Endothelial cell of umbilical vein (primary cell): ENCODE data around the gene DSE. TPM values are rescaled to one million over a fixed set of nuclear protein-coding genes. Genes with fewer than 3 reads are reported as not detected.

ENCODE experiments used
- BruUV-seq: library from RNA; stranded (reverse); fragments of 400-500 nt; replicated peaks from 2 replicates; lab custom pipeline; 2021; lab: Mats Ljungman, UMichigan
- CTCF ChIA-PET: fragments of 300-600, 350-600 bp; sonication (Branson Sonifier 250); formaldehyde crosslinking; loops from one replicate; lab custom pipeline; 2021; ENCODE audit warnings: antibody characterized with exemption, inconsistent platforms; lab: Charles Lee
- POLR2A ChIA-PET: fragments of 300-600, 350-600 bp; sonication (Branson Sonifier 250); formaldehyde crosslinking; loops from one replicate; lab custom pipeline; 2021; ENCODE audit warnings: antibody characterized with exemption, inconsistent platforms; lab: Charles Lee
- DNase-seq: peaks from one replicate; pipeline ENCODE4 v3.0.0-alpha.2; 2011; ENCODE audit warnings: low read depth, low spot score
- FAIRE-seq: peaks from 2 replicates; lab custom pipeline; 2011; peaks lifted over from hg19 to GRCh38; lab: Jason Lieb, UNC
- H2AFZ ChIP-seq: 2 replicates; pipeline ENCODE4 v1.6.0; 2012; ENCODE audit warnings: low read depth, low read length, control low read depth, inconsistent platforms
- H3K27ac ChIP-seq: 2 replicates; pipeline ENCODE4 v1.5.1; 2011; ENCODE audit warnings: low read depth, mild to moderate bottlenecking, control low read depth, low read length, moderate library complexity; ENCODE audit not compliant: insufficient read depth
- H3K27me3 ChIP-seq, 2 experiments: 2 replicates each; pipeline versions ENCODE4 v1.6.0 to v1.6.1; 2011; ENCODE audit warnings: low read length in 2 of 2, mixed read lengths in 1 of 2; ENCODE audit not compliant: control insufficient read depth in 2 of 2, insufficient read depth in 2 of 2
- H3K36me3 ChIP-seq, 2 experiments: 2 replicates in 1 of 2; 3 replicates in 1 of 2; pipeline ENCODE4 v1.5.1; 2011; ENCODE audit warnings: low read length in 2 of 2, mild to moderate bottlenecking in 1 of 2, moderate library complexity in 1 of 2; ENCODE audit not compliant: control insufficient read depth in 2 of 2, insufficient read depth in 2 of 2; ENCODE audit errors: extremely low read depth in 1 of 2
- H3K4me1 ChIP-seq: 3 replicates; pipeline ENCODE4 v1.5.1; 2011; ENCODE audit warnings: mild to moderate bottlenecking, low read length; ENCODE audit not compliant: control insufficient read depth, insufficient read depth; ENCODE audit errors: extremely low read depth
- H3K4me2 ChIP-seq: 2 replicates; pipeline ENCODE4 v1.6.1; 2011; ENCODE audit warnings: low read length, control low read depth, mixed read lengths; ENCODE audit not compliant: insufficient read depth
- H3K4me3 ChIP-seq, 3 experiments: fragments of 200-600 bp in 1 of 3; sonication (generic), shearing (Covaris generic) in 1 of 3; replicated peaks in 1 of 3; 2 replicates each; pipeline ENCODE4 v1.5.1; 2011 to 2016; ENCODE audit warnings: control low read depth in 3 of 3, low read length in 3 of 3, mild to moderate bottlenecking in 2 of 3, inconsistent platforms in 1 of 3, low read depth in 1 of 3, moderate library complexity in 1 of 3; ENCODE audit not compliant: insufficient read depth in 1 of 3
- H3K79me2 ChIP-seq: 2 replicates; pipeline ENCODE4 v1.6.0; 2012; ENCODE audit warnings: low read length, inconsistent platforms; ENCODE audit not compliant: control insufficient read depth, insufficient read depth
- H3K9ac ChIP-seq: replicated peaks from 2 replicates; pipeline ENCODE3; 2011; ENCODE audit warnings: low read length, control low read depth; ENCODE audit not compliant: insufficient read depth; ENCODE audit errors: extremely low read depth
- H3K9me1 ChIP-seq: replicated peaks from 3 replicates; pipeline ENCODE4 v1.6.0; 2011; ENCODE audit warnings: mild to moderate bottlenecking, low read length; ENCODE audit not compliant: control insufficient read depth, insufficient read depth; ENCODE audit errors: extremely low read depth
- H3K9me3 ChIP-seq: replicated peaks from 2 replicates; pipeline ENCODE4 v1.5.1; 2012; ENCODE audit warnings: low read length, inconsistent platforms; ENCODE audit not compliant: control insufficient read depth, insufficient read depth
- H4K20me1 ChIP-seq: replicated peaks from 2 replicates; pipeline ENCODE3; 2011; ENCODE audit warnings: mild to moderate bottlenecking, low read length; ENCODE audit not compliant: control insufficient read depth, insufficient read depth; ENCODE audit errors: extremely low read depth
- CTCF ChIP-seq, 2 donors: IDR thresholded peaks; 1 replicate in 1 of 2; 2 replicates in 1 of 2; pipeline ENCODE4 v1.5.1; 2011; ENCODE audit warnings: low read length in 2 of 2, mild to moderate bottlenecking in 2 of 2, moderate library complexity in 2 of 2, control low read depth in 1 of 2, inconsistent platforms in 1 of 2, low read depth in 1 of 2; ENCODE audit not compliant: insufficient read depth in 1 of 2; ENCODE audit errors: extremely low read depth in 1 of 2
- EZH2 ChIP-seq: IDR thresholded peaks from 2 replicates; pipeline ENCODE4 v1.6.1; 2012; ENCODE audit warnings: borderline replicate concordance, low read depth, mild to moderate bottlenecking, moderate library complexity, low read length, inconsistent platforms; ENCODE audit not compliant: severe bottlenecking
- FOS ChIP-seq: IDR thresholded peaks from 2 replicates; pipeline ENCODE4 v1.6.1; 2011; ENCODE audit warnings: mild to moderate bottlenecking, low read length, moderate library complexity, borderline replicate concordance; ENCODE audit not compliant: insufficient read depth
- GATA2 ChIP-seq: IDR thresholded peaks from 2 replicates; pipeline ENCODE4 v1.7.0; 2011; ENCODE audit warnings: low read depth, mild to moderate bottlenecking, moderate library complexity, mixed read lengths, low read length; ENCODE audit not compliant: insufficient read length, insufficient read depth
- JUN ChIP-seq: IDR thresholded peaks from 2 replicates; pipeline ENCODE4 v1.6.1; 2011; ENCODE audit warnings: borderline replicate concordance, low read depth; ENCODE audit not compliant: insufficient read length, insufficient read depth
- MAX ChIP-seq: IDR thresholded peaks from 2 replicates; pipeline ENCODE4 v1.6.1; 2011; ENCODE audit not compliant: insufficient read depth, insufficient read length
- MYC ChIP-seq: IDR thresholded peaks from one replicate; pipeline ENCODE4 v1.6.1; 2011; ENCODE audit warnings: mild to moderate bottlenecking, low read depth, low read length
- POLR2A ChIP-seq: IDR thresholded peaks from 2 replicates; pipeline ENCODE4 v1.6.1; 2012; ENCODE audit warnings: low read depth, mild to moderate bottlenecking, control low read depth, low read length
- POLR2AphosphoS5 ChIP-seq: IDR thresholded peaks from 2 replicates; pipeline ENCODE4 v1.6.1; 2012; ENCODE audit warnings: low read depth, mild to moderate bottlenecking, control low read depth, low read length, moderate library complexity; ENCODE audit not compliant: insufficient read depth
- dilution Hi-C: fragments of 300-500 bp; cut with MboI; formaldehyde crosslinking; loops from one replicate; pipeline ENCODE4 v1.15.0; 2019; ENCODE audit warnings: low sequenced_read_pairs; ENCODE audit not compliant: extremely low pct_ligation_motif_present
- intact Hi-C: fragments of 100-400 bp; cut with micrococcal nuclease; formaldehyde crosslinking; loops from one replicate; pipeline ENCODE4 v1.10.0; 2022
- polyA plus RNA-seq, 4 experiments: library from polyadenylated mRNA; depleted of rRNA in 3 of 4; stranded (reverse) in 3 of 4; unstranded in 1 of 4; fragments of >200 nt; gene quantifications; 2 replicates each; pipeline versions ENCODE4 v1.2.1 to v1.2.3, GENCODE V29; 2011 to 2012; ENCODE audit warnings: missing spikeins in 1 of 4
- total RNA-seq: library from RNA; stranded (reverse); gene quantifications from 2 replicates; pipeline ENCODE4 v1.2.3, GENCODE V29; 2021

DSE gene
- total and polyA plus RNA-seq, 2 donors (not counting 3 experiments of a cell fraction or from before 2014, with no cell fraction given), result 12.0 to 25.0 TPM

GRCh38 chr6:116405652-116406356 is 35.1 kb downstream of the DSE start:
- no peak overlapping the region for H3K4me2 ChIP-seq
- ChIA-PET POLR2A (no interaction called here), CTCF (interaction anchor here (0.9 kb wide), 1 partner anchor 118 kb away, joined by 3 read pairs; no protein-coding TSS in a partner anchor)
- no peaks in the 10 kb centered on the region for H4K20me1 ChIP-seq
- no peaks in the 10 kb centered on the region for H3K27me3 ChIP-seq
- H3K4me1 ChIP-seq, result peaks cover under 1% of the 10 kb centered on the region
- H2AFZ ChIP-seq, result no peak overlapping the region
- H3K9ac ChIP-seq, result no peak overlapping the region
- DNase-seq (no peak), FAIRE-seq (no peak)
- H3K27ac ChIP-seq, result no peak overlapping the region
- no peaks in the 10 kb centered on the region for H3K9me3 ChIP-seq
- BruUV-seq, result no TSS peak
- H3K4me3 ChIP-seq, result no peak overlapping the region
- H3K79me2 ChIP-seq, result no peaks in the 10 kb centered on the region
- no peaks in the 10 kb centered on the region for H3K36me3 ChIP-seq
- H3K9me1 ChIP-seq, result peaks cover 2% of the 10 kb centered on the region
- no peak for TF ChIP-seq GATA2
- TF ChIP-seq POLR2A, result no peak
- no peak for TF ChIP-seq JUN
- no peak for TF ChIP-seq POLR2AphosphoS5
- TF ChIP-seq MAX, result no peak
- no peak for TF ChIP-seq EZH2
- no peak for TF ChIP-seq MYC
- TF ChIP-seq CTCF (IDR thresholded peaks at IDR 0.05; ENCODE audit: extremely low read depth in 1 of 2, insufficient read depth in 1 of 2, low read depth in 1 of 2, low read length in 2 of 2), result no peak
- TF ChIP-seq FOS, result no peak
- intact Hi-C loops (no loop called here), dilution Hi-C loops (no loop called here)
